GM10248 (cell line): ENCODE data around the gene NSD1.

Experiments used
- CTCF ChIA-PET: fragments of 300-600 bp; sonication (Branson Sonifier 250); formaldehyde crosslinking; extraction: SDS; loops from one replicate; lab custom pipeline; 2021; ENCODE audit warnings: antibody characterized with exemption; lab: Yijun Ruan, JAX
- POLR2A ChIA-PET: fragments of 350-650 bp; sonication (Branson Sonifier 250); formaldehyde crosslinking; extraction: SDS; loops from one replicate; lab custom pipeline; 2020; ENCODE audit warnings: antibody characterized with exemption; lab: Yijun Ruan, JAX
- DNase-seq: peaks from one replicate; pipeline ENCODE4 v3.0.0; 2012; ENCODE audit errors: extremely low spot score
- TF ChIP-seq, protein P1 (sequence below): IDR thresholded peaks from 2 replicates; pipeline ENCODE4 v1.5.1; 2012; ENCODE audit warnings: mild to moderate bottlenecking, low read depth; ENCODE audit errors: extremely low read depth, missing control alignments, control extremely low read depth

NSD1 gene

DNA sequence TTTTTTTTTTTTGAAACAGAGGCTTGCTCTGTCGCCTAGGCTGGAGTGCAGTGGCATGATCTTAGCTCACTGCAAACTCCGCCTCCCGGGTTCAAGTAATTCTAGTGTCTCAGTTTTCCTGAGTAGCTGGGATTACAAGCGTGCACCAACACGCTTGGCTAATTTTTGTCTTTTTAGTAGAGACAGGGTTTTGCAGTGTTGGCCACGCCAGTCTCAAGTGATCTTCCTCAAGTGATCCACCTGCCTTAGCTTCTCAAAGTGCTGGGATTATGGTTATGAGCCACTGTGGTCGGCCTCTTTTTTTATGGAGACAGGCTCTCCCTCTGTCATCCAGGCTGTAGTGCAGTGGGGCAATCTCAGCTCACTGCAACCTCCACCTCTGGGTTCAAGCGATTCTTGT is 87.0 kb downstream of the NSD1 start:
- ChIA-PET POLR2A (no interaction called here), CTCF (interaction anchor here (1.0 to 1.5 kb wide), 2 partner anchors 107 to 149 kb away, joined by 4 to 6 read pairs; no protein-coding TSS in a partner anchor)
- TF ChIP-seq, protein P1, sequence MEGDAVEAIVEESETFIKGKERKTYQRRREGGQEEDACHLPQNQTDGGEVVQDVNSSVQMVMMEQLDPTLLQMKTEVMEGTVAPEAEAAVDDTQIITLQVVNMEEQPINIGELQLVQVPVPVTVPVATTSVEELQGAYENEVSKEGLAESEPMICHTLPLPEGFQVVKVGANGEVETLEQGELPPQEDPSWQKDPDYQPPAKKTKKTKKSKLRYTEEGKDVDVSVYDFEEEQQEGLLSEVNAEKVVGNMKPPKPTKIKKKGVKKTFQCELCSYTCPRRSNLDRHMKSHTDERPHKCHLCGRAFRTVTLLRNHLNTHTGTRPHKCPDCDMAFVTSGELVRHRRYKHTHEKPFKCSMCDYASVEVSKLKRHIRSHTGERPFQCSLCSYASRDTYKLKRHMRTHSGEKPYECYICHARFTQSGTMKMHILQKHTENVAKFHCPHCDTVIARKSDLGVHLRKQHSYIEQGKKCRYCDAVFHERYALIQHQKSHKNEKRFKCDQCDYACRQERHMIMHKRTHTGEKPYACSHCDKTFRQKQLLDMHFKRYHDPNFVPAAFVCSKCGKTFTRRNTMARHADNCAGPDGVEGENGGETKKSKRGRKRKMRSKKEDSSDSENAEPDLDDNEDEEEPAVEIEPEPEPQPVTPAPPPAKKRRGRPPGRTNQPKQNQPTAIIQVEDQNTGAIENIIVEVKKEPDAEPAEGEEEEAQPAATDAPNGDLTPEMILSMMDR: no peak
- no peak for DNase-seq

DNA sequence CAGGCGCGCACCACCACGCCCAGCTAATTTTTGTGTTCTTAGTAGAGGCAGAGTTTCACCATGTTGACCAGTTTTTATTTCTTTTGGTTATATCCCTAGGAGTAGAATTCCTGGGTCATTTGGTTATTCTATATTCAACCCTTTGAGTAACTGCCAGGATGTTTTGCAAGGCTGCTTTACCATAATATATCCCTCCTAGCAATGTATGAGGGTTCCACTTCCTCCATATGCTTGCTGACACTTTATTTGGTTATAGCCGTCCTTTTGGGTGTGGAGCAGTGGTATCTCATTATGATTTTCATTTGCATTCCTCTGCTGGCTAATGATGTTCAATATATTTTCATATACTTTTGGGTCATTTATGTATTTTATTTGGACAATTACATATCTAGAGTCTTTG is 88.7 kb downstream of the NSD1 start:
- ChIA-PET POLR2A (no interaction called here), CTCF (interaction anchor here (1.5 kb wide), 1 partner anchor 109 kb away, joined by 6 read pairs; no protein-coding TSS in a partner anchor)
- TF ChIP-seq, protein P1: no peak
- no peak for DNase-seq

DNA sequence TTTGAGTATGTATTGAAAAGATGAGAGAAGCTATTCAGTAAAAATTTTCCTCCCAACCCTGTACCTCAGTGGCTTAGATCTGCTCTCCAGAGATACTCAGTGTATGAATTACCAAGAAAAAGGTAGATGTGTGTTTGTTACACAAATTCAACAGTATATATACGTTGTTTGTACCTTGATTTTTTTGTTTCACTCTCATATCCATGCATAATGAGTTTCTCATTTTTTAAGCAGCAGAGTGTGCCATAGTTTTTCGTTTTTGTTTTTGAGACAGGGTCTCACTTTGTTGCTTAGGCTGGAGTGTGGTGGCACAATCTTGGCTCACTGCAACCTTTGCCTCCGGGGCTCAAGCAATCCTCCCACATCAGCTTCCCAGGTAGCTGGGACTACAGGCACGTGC is 92.2 kb downstream of the NSD1 start:
- ChIA-PET CTCF (interaction anchor here (0.9 kb wide), 1 partner anchor 10 kb away, joined by 3 read pairs; no protein-coding TSS in a partner anchor), POLR2A (interaction anchor here (0.7 kb wide), 1 partner anchor 21 kb away, joined by 4 read pairs; no protein-coding TSS in a partner anchor)
- no peak for DNase-seq
- TF ChIP-seq, protein P1: no peak

DNA sequence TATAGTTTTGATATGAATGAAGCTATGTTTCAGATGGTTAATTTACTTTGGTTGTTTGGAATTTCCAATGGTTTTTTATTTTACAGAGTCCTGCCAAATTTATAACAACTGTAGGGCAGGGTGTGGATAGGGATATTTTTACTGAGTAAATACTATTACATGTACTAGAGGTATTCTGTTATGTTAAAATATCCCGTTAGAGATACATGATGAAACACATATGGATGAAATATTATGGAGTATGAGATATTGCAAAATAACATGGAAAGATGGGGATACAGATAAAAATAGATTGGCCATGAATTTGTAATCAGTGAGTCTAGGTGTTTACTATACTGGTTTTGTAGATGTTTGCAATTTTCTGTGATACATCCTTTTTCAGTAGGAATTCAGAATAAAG is 93.3 kb downstream of the NSD1 start:
- TF ChIP-seq, protein P1: no peak
- no peak for DNase-seq
- ChIA-PET POLR2A (no interaction called here), CTCF (interaction anchor here (0.9 to 1.1 kb wide), 2 partner anchors 11 to 114 kb away, joined by 3 to 4 read pairs; no protein-coding TSS in a partner anchor)

DNA sequence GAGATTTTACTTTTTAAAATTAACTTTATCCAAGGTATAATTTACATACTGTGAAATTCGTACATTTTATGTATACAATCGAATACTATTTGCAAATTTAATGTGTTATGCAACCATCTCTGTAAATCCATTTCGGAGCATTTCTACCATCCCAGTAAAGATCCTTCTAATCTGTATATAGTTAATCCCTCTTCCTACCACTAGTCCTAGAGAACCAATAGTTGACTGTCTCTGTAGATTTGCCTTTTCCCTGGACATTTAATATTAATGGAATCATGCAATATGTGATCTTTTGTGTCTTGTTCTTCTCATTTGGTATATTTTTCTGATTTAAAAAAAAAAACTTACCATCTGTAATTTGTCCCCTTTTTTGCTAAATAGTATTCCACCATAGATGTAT is 95.2 kb downstream of the NSD1 start:
- ChIA-PET POLR2A (no interaction called here), CTCF (no interaction called here)
- DNase-seq: no peak
- TF ChIP-seq, protein P1: no peak

DNA sequence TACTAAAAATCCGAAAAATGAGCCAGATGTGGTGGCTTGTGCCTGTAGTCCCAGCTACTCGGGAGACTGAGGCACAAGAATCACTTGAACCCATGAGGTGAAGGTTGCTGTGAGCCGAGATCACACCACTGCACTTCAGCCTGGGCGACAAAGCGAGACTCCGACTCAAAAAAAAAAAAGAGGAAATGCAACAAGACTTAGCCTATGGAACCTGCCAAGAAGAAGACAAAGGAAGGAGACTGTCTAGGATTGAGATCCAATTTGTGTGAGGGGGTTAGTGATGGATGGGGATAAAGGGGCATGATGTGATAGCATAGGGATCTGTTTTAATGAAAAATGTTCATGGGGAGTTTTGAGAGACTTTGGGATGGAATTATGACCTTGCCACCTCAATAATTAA is 97.1 kb downstream of the NSD1 start:
- POLR2A ChIA-PET: no interaction called here
- CTCF ChIA-PET: no interaction called here
- TF ChIP-seq, protein P1: no peak
- no peak for DNase-seq
